Heart right ventricle (tissue), 16 donors: Measurements from ENCODE around the gene MDM1. TPM values are rescaled to one million over a fixed set of nuclear protein-coding genes. Genes with fewer than 3 reads are reported as not detected.

ENCODE experiments used
- ATAC-seq, 8 donors: fragments of 200-7000 bp; cut with Tn5 transposase; one replicate each; pipeline ENCODE4 v1.9.1; 2020; ENCODE audit warnings: mild to moderate bottlenecking in 8 of 8, moderate library complexity in 8 of 8, moderate number of reproducible peaks in 1 of 8
- DNase-seq, 2 donors: peaks; one replicate each; pipeline ENCODE4 v3.0.0-alpha.2; 2020
- H3K27ac ChIP-seq, 10 donors: fragments of 200-600 bp; sonication (generic) in 2 of 10; one replicate each; pipeline versions ENCODE4 v1.5.0 to v1.8.0; 2020 to 2022; ENCODE audit warnings: mild to moderate bottlenecking in 3 of 10
- H3K27me3 ChIP-seq, 7 donors: fragments of 200-600 bp; one replicate each; pipeline ENCODE4 v1.8.0; 2021 to 2022; ENCODE audit warnings: mild to moderate bottlenecking in 2 of 7
- H3K36me3 ChIP-seq, 9 donors: fragments of 200-600 bp; sonication (generic) in 1 of 9; one replicate each; pipeline versions ENCODE4 v1.5.0 to v1.8.0; 2020 to 2022; ENCODE audit warnings: mild to moderate bottlenecking in 2 of 9
- H3K4me1 ChIP-seq, 9 donors: fragments of 200-600 bp; sonication (generic) in 1 of 9; one replicate each; pipeline versions ENCODE4 v1.5.0 to v1.8.0; 2020 to 2022; ENCODE audit warnings: mild to moderate bottlenecking in 4 of 9
- H3K4me3 ChIP-seq, 10 donors: fragments of 200-600 bp; sonication (generic) in 2 of 10; one replicate each; pipeline versions ENCODE4 v1.5.0 to v1.8.0; 2020 to 2022; ENCODE audit warnings: mild to moderate bottlenecking in 7 of 10, moderate library complexity in 2 of 10
- H3K9me3 ChIP-seq, 11 donors: fragments of 200-600 bp in 10 of 11; sonication (generic) in 2 of 11; one replicate each; pipeline versions ENCODE4 v1.5.0 to v1.8.0; 2013 to 2022; ENCODE audit warnings: mild to moderate bottlenecking in 2 of 11, control low read depth in 1 of 11, moderate library complexity in 1 of 11
- CTCF ChIP-seq, 9 donors: fragments of 200-600 bp; sonication (generic) in 2 of 9; IDR thresholded peaks; one replicate each; pipeline versions ENCODE4 v1.5.0 to v1.8.0; 2021 to 2022; ENCODE audit warnings: antibody characterized with exemption in 9 of 9, mild to moderate bottlenecking in 5 of 9, moderate library complexity in 1 of 9
- WGBS, 2 donors: extraction: QIAGEN DNeasy Blood & Tissue Kit; methylation state at CpG; one replicate each; pipeline ENCODE4 v1.1.7; 2013; ENCODE audit warnings: inconsistent platforms in 1 of 2; 5-methylcytosine and 5-hydroxymethylcytosine counted together
- intact Hi-C, 10 donors: fragments of 100-400 bp; cut with DNase I; formaldehyde crosslinking; loops; one replicate each; pipeline versions ENCODE4 v1.11.1 to v1.14.2; 2022
- polyA plus RNA-seq, 2 donors: library from polyadenylated mRNA; stranded (reverse); fragments of 200-250 nt; gene quantifications; one replicate each; pipeline ENCODE4 v1.2.3, GENCODE V29; 2013
- total RNA-seq, 10 donors: library from RNA; stranded (reverse); fragmentation: NEBNext Ultra II Directional in 3 of 10; extraction: Animal tissue kit (Norgen Biotek cat#: 25700) in 3 of 10; gene quantifications; one replicate each; pipeline versions ENCODE4 v1.2.1 to v1.2.4, GENCODE V29; 2021 to 2023
- donor health status: Arrhythmogenic right ventricular cardiomyopathy.
- donor health status: ischemic (EF 13 %, LVEDD 7.1; RV severe dilation, severe dysfunction).
- donor health status: healthy with polysubstance abuse.
- donor health status: DM: no; HTN: yes; CAD: no.
- donor health status: DM: no; HTN: no; CAD: no.
- donor health status: ischemic (EF 25% LVEDD 6.9; RV normal size, moderate dysfunction).
- donor health status: ischemic (EF 25% LVEDD 5.7; RV mildly dilated, moderate dysfunction).
- donor health status: healthy.
- donor health status: DM: yes; HTN: yes; CAD: no.
- donor health status: Ischemic cardiomyopathy.
- donor health status: ischemic (EF 35%, LVEDD 5.7; RV mildly dilated, moderate dysfunction).
- donor health status: nonischemic (EF 11% LVEDD 7.7; RV severe dilation, severe dysfunction).
- donor health status: DM: yes; HTN: yes; CAD: no.
- donor health status: PGD.
- donor health status: ischemic (EF 29% LVEDD 5.4; RV normal size, mild dysfunction).
- donor health status: nonischemic (EF 23%, LVEDD 6.1; RV moderate dilation, normal function).

The MDM1 gene
- total and polyA plus RNA-seq, 12 donors: 3.3 to 11.8 (median 6.2) TPM

GRCh38 chr12:68285541-68285940, 46.6 kb downstream of the MDM1 start:
- no peak for ATAC-seq
- no peak overlapping the region for H3K27ac ChIP-seq
- WGBS, 2 donors: 77 to 81% methylated on average over 3 of the region's 3 CpGs

GRCh38 chr12:68281322-68282077, 50.7 kb downstream of the MDM1 start:
- Histone ChIP-seq H3K27ac (no peak overlapping the region), H3K9me3 (no peaks in the 10 kb centered on the region), H3K36me3 (no peaks in the 10 kb centered on the region), H3K27me3 (peaks cover 0 to 4% (median 0%) of the 10 kb centered on the region in 7 donors), H3K4me3 (no peak overlapping the region), H3K4me1 (no peaks in the 10 kb centered on the region)
- DNase-seq (no peak), ATAC-seq (no peak)
- no peak for TF ChIP-seq CTCF (IDR thresholded peaks at IDR 0.05)
- WGBS, 2 donors: 93 to 96% methylated on average over 4 of the region's 4 CpGs
- intact Hi-C loops: no loop called here

More at GRCh38 chr12:68285541-68285940, 46.6 kb downstream of the MDM1 start:
- Histone ChIP-seq H3K36me3 (no peaks in the 10 kb centered on the region), H3K27me3 (peaks cover 0 to 4% (median 0%) of the 10 kb centered on the region in 7 donors), H3K4me3 (no peak overlapping the region), H3K9me3 (no peaks in the 10 kb centered on the region), H3K4me1 (no peaks in the 10 kb centered on the region)
- TF ChIP-seq CTCF (IDR thresholded peaks at IDR 0.05): no peak
- intact Hi-C loops: no loop called here
- no peak for DNase-seq

GRCh38 chr12:68280240-68280639, 51.9 kb downstream of the MDM1 start:
- no peaks in the 10 kb centered on the region for H3K9me3 ChIP-seq

More at GRCh38 chr12:68280240-68280639, 51.9 kb downstream of the MDM1 start:
- no peaks in the 10 kb centered on the region for H3K4me1 ChIP-seq
- no peak for TF ChIP-seq CTCF (IDR thresholded peaks at IDR 0.05)
- H3K36me3 ChIP-seq: no peaks in the 10 kb centered on the region
- peaks cover 0 to 4% (median 0%) of the 10 kb centered on the region in 7 donors for H3K27me3 ChIP-seq
- H3K27ac ChIP-seq: no peak overlapping the region
- intact Hi-C loops: no loop called here
- DNase-seq (no peak), ATAC-seq (no peak)
- no peak overlapping the region for H3K4me3 ChIP-seq
- 80 to 81% methylated on average over 2 of the region's 2 CpGs for WGBS, 2 donors
